Measurements from ENCODE around the gene ZFYVE21. TPM values are rescaled to one million over a fixed set of nuclear protein-coding genes. Genes with fewer than 3 reads are reported as not detected.

ZFYVE21 gene
- total RNA-seq, 4 donors from 2014 or later: 40.3 to 81.2 (median 59.0) TPM

DNA sequence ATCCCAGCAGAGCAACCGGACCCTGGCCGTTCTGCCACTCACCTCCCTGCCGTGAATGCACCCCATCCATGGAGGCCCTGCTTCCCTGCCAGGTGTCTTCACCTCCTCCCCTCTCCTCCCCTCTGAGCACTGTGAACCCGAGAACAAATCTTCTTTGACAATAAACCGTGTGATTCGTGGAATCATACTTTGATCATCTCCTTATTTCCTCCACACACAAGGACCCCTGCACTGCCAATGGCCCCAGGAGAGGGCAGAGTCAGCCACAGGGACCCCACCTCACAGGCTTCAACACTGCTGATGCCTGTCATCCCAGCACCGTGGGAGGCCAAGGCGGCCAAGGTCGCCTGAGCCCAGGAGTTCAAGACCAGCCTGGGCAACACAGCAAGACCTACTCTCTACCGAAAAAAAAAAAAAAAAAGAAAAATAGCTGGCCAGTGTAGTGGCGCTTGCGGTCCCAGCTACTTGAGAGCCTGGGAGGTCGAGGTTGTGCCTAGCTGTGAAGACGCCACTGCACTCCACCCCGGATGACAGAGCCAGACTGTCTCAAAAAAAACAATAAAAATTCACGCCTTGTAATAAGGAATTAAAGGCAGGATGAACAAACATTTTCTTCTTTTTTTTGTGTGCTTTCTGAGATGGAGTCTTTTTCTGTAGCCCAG lies 1.4 kb upstream of the ZFYVE21 start:
- no peaks in the 10 kb centered on the region for H3K27me3 ChIP-seq
- no peaks in the 10 kb centered on the region for H3K9me3 ChIP-seq
- DNase-seq: no peak
- peaks cover 4 to 76% (median 11%) of the 10 kb centered on the region in 4 donors for H3K4me1 ChIP-seq
- TF ChIP-seq, protein P1, sequence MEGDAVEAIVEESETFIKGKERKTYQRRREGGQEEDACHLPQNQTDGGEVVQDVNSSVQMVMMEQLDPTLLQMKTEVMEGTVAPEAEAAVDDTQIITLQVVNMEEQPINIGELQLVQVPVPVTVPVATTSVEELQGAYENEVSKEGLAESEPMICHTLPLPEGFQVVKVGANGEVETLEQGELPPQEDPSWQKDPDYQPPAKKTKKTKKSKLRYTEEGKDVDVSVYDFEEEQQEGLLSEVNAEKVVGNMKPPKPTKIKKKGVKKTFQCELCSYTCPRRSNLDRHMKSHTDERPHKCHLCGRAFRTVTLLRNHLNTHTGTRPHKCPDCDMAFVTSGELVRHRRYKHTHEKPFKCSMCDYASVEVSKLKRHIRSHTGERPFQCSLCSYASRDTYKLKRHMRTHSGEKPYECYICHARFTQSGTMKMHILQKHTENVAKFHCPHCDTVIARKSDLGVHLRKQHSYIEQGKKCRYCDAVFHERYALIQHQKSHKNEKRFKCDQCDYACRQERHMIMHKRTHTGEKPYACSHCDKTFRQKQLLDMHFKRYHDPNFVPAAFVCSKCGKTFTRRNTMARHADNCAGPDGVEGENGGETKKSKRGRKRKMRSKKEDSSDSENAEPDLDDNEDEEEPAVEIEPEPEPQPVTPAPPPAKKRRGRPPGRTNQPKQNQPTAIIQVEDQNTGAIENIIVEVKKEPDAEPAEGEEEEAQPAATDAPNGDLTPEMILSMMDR (IDR thresholded peaks at IDR 0.05): no peak
- no peak for TF ChIP-seq POLR2A (IDR thresholded peaks at IDR 0.05)
- H3K27ac ChIP-seq: no peak overlapping the region
- peak overlapping the region in 2 of 4 donors; percentile 89 to 91 for H3K4me3 ChIP-seq
- no peaks in the 10 kb centered on the region for H3K36me3 ChIP-seq

DNA sequence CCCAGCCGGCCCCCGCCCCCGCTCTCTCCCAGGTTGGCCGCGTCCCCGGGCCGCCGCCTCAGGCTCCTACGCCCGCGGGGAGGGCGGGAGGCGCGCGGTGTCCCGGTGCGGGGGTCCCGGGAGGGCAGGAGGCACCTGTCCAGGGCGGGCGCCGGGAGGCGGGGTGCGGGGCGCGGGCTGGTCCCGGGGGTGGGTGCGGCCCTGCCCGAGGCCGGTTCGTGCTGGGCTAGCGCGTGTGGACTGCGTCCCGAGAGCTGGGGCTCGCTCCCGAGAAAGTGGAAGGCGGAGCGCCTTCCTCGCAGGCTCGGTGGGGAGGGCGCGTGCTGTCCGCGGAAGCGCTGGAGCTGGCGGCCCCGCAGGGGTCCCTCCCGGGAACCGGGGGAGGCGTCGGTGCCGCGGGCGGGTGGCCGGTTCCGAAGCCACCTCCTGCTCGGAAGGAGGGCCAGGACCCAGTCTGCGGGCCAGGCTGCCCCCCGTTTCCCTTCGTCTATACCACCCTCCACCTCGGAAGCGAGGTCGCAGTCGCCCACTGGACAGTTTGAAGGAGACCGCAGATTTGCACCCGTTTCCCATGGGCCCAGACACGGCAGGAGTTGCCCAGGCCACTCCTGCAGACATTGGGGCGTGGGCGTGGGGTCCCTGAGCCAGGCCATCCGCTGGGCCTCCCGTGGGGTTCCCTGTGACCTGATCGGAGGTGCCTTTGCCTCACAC lies 636 bp downstream of the ZFYVE21 start:
- Histone ChIP-seq H3K36me3 (no peaks in the 10 kb centered on the region), H3K9me3 (no peaks in the 10 kb centered on the region), H3K27ac (peak overlapping the region; percentile 80 to 96 (median 88)), H3K4me1 (peaks cover 4 to 64% (median 11%) of the 10 kb centered on the region in 4 donors), H3K4me3 (peak overlapping the region; percentile 90 to 99 (median 90)), H3K27me3 (no peaks in the 10 kb centered on the region)
- peak in 1 of 3 donors; percentile 75 for DNase-seq
- TF ChIP-seq POLR2A (IDR thresholded peaks at IDR 0.05): no peak
- TF ChIP-seq, protein P1 (IDR thresholded peaks at IDR 0.05): no peak

- Histone ChIP-seq H3K27ac (no peak overlapping the region), H3K36me3 (no peaks in the 10 kb centered on the region), H3K9me3 (no peaks in the 10 kb centered on the region), H3K27me3 (no peaks in the 10 kb centered on the region), H3K4me3 (peak overlapping the region in 3 of 4 donors; percentile 90 to 99 (median 91)), H3K4me1 (peaks cover 0 to 57% (median 11%) of the 10 kb centered on the region in 4 donors)
- TF ChIP-seq, protein P1 (IDR thresholded peaks at IDR 0.05): no peak
- no peak for TF ChIP-seq POLR2A (IDR thresholded peaks at IDR 0.05)
- no peak for DNase-seq
Observed at GRCh38 chr14:103716899-103717411, 1.3 kb downstream of the ZFYVE21 start.

DNA sequence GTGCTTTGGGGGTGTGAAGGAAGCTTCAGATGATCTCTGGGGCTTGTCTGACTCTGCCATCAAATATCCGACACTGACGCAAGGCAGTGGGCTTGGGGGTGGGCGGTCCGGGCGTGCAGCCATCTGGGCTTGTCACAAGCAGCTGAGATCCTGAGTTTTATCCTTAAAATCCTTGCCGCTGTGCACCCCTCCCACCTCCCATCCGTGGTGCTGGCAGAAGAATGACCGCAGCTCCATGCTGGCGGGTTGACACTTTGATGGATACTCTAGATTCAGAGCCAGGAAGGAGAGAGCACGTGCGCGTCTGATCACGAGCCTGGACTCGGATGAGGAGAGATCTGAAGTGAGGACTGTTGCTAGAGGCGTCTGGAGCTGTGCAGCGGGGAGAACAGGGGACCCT lies 3.0 kb downstream of the ZFYVE21 start:
- TF ChIP-seq POLR2A (IDR thresholded peaks at IDR 0.05): no peak
- TF ChIP-seq, protein P1 (IDR thresholded peaks at IDR 0.05): no peak
- H3K4me1 ChIP-seq: peaks cover 0 to 49% (median 11%) of the 10 kb centered on the region in 4 donors
- no peaks in the 10 kb centered on the region for H3K36me3 ChIP-seq
- DNase-seq: no peak
- H3K4me3 ChIP-seq: no peak overlapping the region
- H3K27me3 ChIP-seq: no peaks in the 10 kb centered on the region
- no peaks in the 10 kb centered on the region for H3K9me3 ChIP-seq
- H3K27ac ChIP-seq: no peak overlapping the region

GRCh38 chr14:103719751-103720150 lies 4.1 kb downstream of the ZFYVE21 start:
- TF ChIP-seq, protein P1 (IDR thresholded peaks at IDR 0.05): no peak
- TF ChIP-seq POLR2A (IDR thresholded peaks at IDR 0.05): no peak
- no peaks in the 10 kb centered on the region for H3K27me3 ChIP-seq
- no peak overlapping the region for H3K27ac ChIP-seq
- no peak for DNase-seq
- no peak overlapping the region for H3K4me3 ChIP-seq
- no peaks in the 10 kb centered on the region for H3K9me3 ChIP-seq
- H3K4me1 ChIP-seq: peaks cover 0 to 47% (median 4%) of the 10 kb centered on the region in 4 donors
- no peaks in the 10 kb centered on the region for H3K36me3 ChIP-seq
